Urinary bladder (tissue), 4 donors: ENCODE results near the gene PNPLA8. TPM values are rescaled to one million over a fixed set of nuclear protein-coding genes. Genes with fewer than 3 reads are reported as not detected.
"Not testable (repeated sequence)": the region's sequence is repeated elsewhere in the genome, so short reads cannot be mapped to it uniquely, and the experiment has no call there.

Source experiments
- DNase-seq: peaks from one replicate; pipeline ENCODE4 v3.0.0-alpha.2; 2015; ENCODE audit errors: extremely low spot score
- H3K27ac ChIP-seq: one replicate; pipeline ENCODE4 v1.5.1; 2013; ENCODE audit warnings: low read depth, mild to moderate bottlenecking, moderate library complexity
- H3K36me3 ChIP-seq: one replicate; pipeline ENCODE4 v1.6.1; 2013; ENCODE audit warnings: mild to moderate bottlenecking, moderate library complexity; ENCODE audit not compliant: insufficient read depth
- H3K4me1 ChIP-seq: one replicate; pipeline ENCODE4 v1.6.1; 2013; ENCODE audit warnings: mild to moderate bottlenecking, moderate library complexity; ENCODE audit not compliant: insufficient read depth
- H3K4me3 ChIP-seq: one replicate; pipeline ENCODE4 v1.5.1; 2013; ENCODE audit warnings: low read depth, low read length
- WGBS: extraction: QIAGEN DNeasy Blood & Tissue Kit; methylation state at CpG from one replicate; pipeline ENCODE4 v1.1.7; 2013; 5-methylcytosine and 5-hydroxymethylcytosine counted together
- polyA plus RNA-seq: library from polyadenylated mRNA; stranded (reverse); fragments of 200-250 nt; gene quantifications from one replicate; pipeline ENCODE4 v1.2.3, GENCODE V29; 2013
- total RNA-seq: library from RNA; depleted of rRNA; stranded (reverse); fragments of >200 nt; gene quantifications from one replicate; pipeline ENCODE4 v1.2.3, GENCODE V29; 2014
- donor health status: healthy with polysubstance abuse.
- donor health status: healthy.

The PNPLA8 gene
- total and polyA plus RNA-seq, 2 donors = 27.6 to 61.2 TPM

GRCh38 chr7:108515630-108516029, 10.3 kb downstream of the PNPLA8 start:
- no peak overlapping the region for H3K4me3 ChIP-seq
- peaks cover 2% of the 10 kb centered on the region for H3K4me1 ChIP-seq
- no peak for DNase-seq
- WGBS = 85% methylated on average over 2 of the region's 2 CpGs
- H3K27ac ChIP-seq = no peak overlapping the region
- peaks cover 6% of the 10 kb centered on the region for H3K36me3 ChIP-seq

GRCh38 chr7:108515013-108515412, 10.9 kb downstream of the PNPLA8 start:
- peaks cover 2% of the 10 kb centered on the region for H3K4me1 ChIP-seq
- H3K4me3 ChIP-seq = no peak overlapping the region
- 56% methylated on average over 3 of the region's 3 CpGs for WGBS
- peaks cover 6% of the 10 kb centered on the region for H3K36me3 ChIP-seq
- no peak overlapping the region for H3K27ac ChIP-seq
- no peak for DNase-seq

GRCh38 chr7:108511939-108512338, 14.0 kb downstream of the PNPLA8 start:
- no peak for DNase-seq
- Histone ChIP-seq H3K36me3 (peaks cover 2% of the 10 kb centered on the region), H3K4me3 (no peak overlapping the region), H3K27ac (no peak overlapping the region), H3K4me1 (no peaks in the 10 kb centered on the region)
- WGBS = 86% methylated on average over 4 of the region's 4 CpGs

GRCh38 chr7:108504576-108504975, 21.4 kb downstream of the PNPLA8 start:
- not testable (repeated sequence) for H3K4me3 ChIP-seq, H3K4me1 ChIP-seq, DNase-seq, H3K36me3 ChIP-seq, H3K27ac ChIP-seq
- WGBS = 96% methylated on average over 3 of the region's 3 CpGs

GRCh38 chr7:108503112-108504026, 22.6 kb downstream of the PNPLA8 start:
- H3K4me3 ChIP-seq = no peak overlapping the region
- H3K4me1 ChIP-seq = no peaks in the 10 kb centered on the region
- H3K36me3 ChIP-seq = peaks cover 2% of the 10 kb centered on the region
- no peak for DNase-seq
- 69% methylated on average over 5 of the region's 5 CpGs for WGBS
- no peak overlapping the region for H3K27ac ChIP-seq

GRCh38 chr7:108499566-108499965, 26.4 kb downstream of the PNPLA8 start:
- peaks cover 2% of the 10 kb centered on the region for H3K36me3 ChIP-seq
- H3K4me3 ChIP-seq = no peak overlapping the region
- H3K27ac ChIP-seq = no peak overlapping the region
- DNase-seq = no peak
- WGBS = 91% methylated on average over 1 of the region's 1 CpG
- H3K4me1 ChIP-seq = no peaks in the 10 kb centered on the region

GRCh38 chr7:108498481-108498880, 27.5 kb downstream of the PNPLA8 start:
- H3K4me1 ChIP-seq = no peaks in the 10 kb centered on the region
- 83% methylated on average over 6 of the region's 6 CpGs for WGBS
- peaks cover 2% of the 10 kb centered on the region for H3K36me3 ChIP-seq
- H3K4me3 ChIP-seq = no peak overlapping the region
- no peak for DNase-seq
- no peak overlapping the region for H3K27ac ChIP-seq

- Histone ChIP-seq H3K4me3 (no peak overlapping the region), H3K27ac (no peak overlapping the region), H3K36me3 (peaks cover 2% of the 10 kb centered on the region), H3K4me1 (no peaks in the 10 kb centered on the region)
- DNase-seq = peak; percentile 2
- WGBS = 94% methylated on average over 3 of the region's 3 CpGs
Observed at GRCh38 chr7:108497082-108497725, 28.7 kb downstream of the PNPLA8 start.

GRCh38 chr7:108492742-108493141, 33.2 kb downstream of the PNPLA8 start:
- no peak for DNase-seq
- Histone ChIP-seq H3K4me1 (no peaks in the 10 kb centered on the region), H3K36me3 (peaks cover 3% of the 10 kb centered on the region), H3K4me3 (no peak overlapping the region), H3K27ac (no peak overlapping the region)
- 95% methylated on average over 4 of the region's 4 CpGs for WGBS

- DNase-seq = no peak
- 85% methylated on average over 4 of the region's 4 CpGs for WGBS
- no peak overlapping the region for H3K4me3 ChIP-seq
- peaks cover 3% of the 10 kb centered on the region for H3K36me3 ChIP-seq
- no peak overlapping the region for H3K27ac ChIP-seq
- no peaks in the 10 kb centered on the region for H3K4me1 ChIP-seq
Observed at GRCh38 chr7:108488768-108489538, 37.0 kb downstream of the PNPLA8 start.

- no peak overlapping the region for H3K4me3 ChIP-seq
- no peak overlapping the region for H3K27ac ChIP-seq
- H3K36me3 ChIP-seq = peaks cover 3% of the 10 kb centered on the region
- no peak for DNase-seq
- no peaks in the 10 kb centered on the region for H3K4me1 ChIP-seq
Observed at GRCh38 chr7:108487646-108488045, 38.3 kb downstream of the PNPLA8 start.

- H3K4me1 ChIP-seq = no peaks in the 10 kb centered on the region
- H3K36me3 ChIP-seq = no peaks in the 10 kb centered on the region
- no peak overlapping the region for H3K4me3 ChIP-seq
- WGBS = 82% methylated on average over 5 of the region's 5 CpGs
- H3K27ac ChIP-seq = no peak overlapping the region
- no peak for DNase-seq
Observed at GRCh38 chr7:108486291-108486966, 39.5 kb downstream of the PNPLA8 start.

- WGBS = 98% methylated on average over 1 of the region's 1 CpG
- H3K4me1 ChIP-seq = no peaks in the 10 kb centered on the region
- H3K4me3 ChIP-seq = no peak overlapping the region
- no peak for DNase-seq
- H3K36me3 ChIP-seq = no peaks in the 10 kb centered on the region
- no peak overlapping the region for H3K27ac ChIP-seq
Observed at GRCh38 chr7:108484137-108484536, 41.8 kb downstream of the PNPLA8 start.
